GM23248 (cell line): ENCODE results near the gene XYLB.

Source experiments
- EZH2 ChIP-seq: fragments of 200-600 bp; sonication (generic); IDR thresholded peaks from 2 replicates; pipeline ENCODE4 v1.6.1; 2018; ENCODE audit warnings: antibody characterized with exemption, mild to moderate bottlenecking; ENCODE audit not compliant: insufficient read depth, poor library complexity, severe bottlenecking
- EZH2phosphoT487 ChIP-seq: fragments of 200-600 bp; sonication (generic); IDR thresholded peaks from 2 replicates; pipeline ENCODE4 v1.6.1; 2018; ENCODE audit warnings: antibody characterized with exemption, moderate library complexity, mild to moderate bottlenecking, low read depth; ENCODE audit not compliant: insufficient read depth

DNA sequence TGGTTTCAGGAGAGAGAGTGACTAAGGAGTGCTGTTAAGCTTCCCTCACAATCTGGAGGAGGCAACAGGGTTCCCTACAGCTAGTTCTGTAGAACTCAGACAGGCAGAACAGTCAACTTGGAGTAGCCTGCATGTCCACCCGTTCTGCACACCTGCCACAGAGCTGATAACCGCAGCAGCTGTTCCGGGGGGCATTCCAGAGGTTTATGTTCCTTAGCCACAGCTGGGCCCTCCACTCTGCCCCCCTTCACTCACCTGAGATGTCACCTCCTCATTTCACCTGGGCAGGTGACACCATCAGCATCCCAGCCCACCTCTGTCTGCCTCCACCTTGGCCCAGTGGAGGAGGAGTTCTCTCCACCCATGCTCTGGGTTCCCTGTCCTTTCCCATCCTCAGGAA lies 22.6 kb downstream of the XYLB start:
- TF ChIP-seq EZH2phosphoT487 (no peak), EZH2 (no peak)
